Bronchus fibroblast of lung (primary cell): ENCODE data around the gene DIAPH3. TPM values are rescaled to one million over a fixed set of nuclear protein-coding genes. Genes with fewer than 3 reads are reported as not detected.

Experiments
- total RNA-seq: library from RNA; depleted of rRNA; stranded (reverse); fragments of >200 nt; gene quantifications from 2 replicates; pipeline ENCODE4 v1.2.3, GENCODE V29; 2015

Gene DIAPH3, protein sequence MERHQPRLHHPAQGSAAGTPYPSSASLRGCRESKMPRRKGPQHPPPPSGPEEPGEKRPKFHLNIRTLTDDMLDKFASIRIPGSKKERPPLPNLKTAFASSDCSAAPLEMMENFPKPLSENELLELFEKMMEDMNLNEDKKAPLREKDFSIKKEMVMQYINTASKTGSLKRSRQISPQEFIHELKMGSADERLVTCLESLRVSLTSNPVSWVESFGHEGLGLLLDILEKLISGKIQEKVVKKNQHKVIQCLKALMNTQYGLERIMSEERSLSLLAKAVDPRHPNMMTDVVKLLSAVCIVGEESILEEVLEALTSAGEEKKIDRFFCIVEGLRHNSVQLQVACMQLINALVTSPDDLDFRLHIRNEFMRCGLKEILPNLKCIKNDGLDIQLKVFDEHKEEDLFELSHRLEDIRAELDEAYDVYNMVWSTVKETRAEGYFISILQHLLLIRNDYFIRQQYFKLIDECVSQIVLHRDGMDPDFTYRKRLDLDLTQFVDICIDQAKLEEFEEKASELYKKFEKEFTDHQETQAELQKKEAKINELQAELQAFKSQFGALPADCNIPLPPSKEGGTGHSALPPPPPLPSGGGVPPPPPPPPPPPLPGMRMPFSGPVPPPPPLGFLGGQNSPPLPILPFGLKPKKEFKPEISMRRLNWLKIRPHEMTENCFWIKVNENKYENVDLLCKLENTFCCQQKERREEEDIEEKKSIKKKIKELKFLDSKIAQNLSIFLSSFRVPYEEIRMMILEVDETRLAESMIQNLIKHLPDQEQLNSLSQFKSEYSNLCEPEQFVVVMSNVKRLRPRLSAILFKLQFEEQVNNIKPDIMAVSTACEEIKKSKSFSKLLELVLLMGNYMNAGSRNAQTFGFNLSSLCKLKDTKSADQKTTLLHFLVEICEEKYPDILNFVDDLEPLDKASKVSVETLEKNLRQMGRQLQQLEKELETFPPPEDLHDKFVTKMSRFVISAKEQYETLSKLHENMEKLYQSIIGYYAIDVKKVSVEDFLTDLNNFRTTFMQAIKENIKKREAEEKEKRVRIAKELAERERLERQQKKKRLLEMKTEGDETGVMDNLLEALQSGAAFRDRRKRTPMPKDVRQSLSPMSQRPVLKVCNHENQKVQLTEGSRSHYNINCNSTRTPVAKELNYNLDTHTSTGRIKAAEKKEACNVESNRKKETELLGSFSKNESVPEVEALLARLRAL
- 15.8 and 19.5 TPM in 2 replicates for total RNA-seq

DNA sequence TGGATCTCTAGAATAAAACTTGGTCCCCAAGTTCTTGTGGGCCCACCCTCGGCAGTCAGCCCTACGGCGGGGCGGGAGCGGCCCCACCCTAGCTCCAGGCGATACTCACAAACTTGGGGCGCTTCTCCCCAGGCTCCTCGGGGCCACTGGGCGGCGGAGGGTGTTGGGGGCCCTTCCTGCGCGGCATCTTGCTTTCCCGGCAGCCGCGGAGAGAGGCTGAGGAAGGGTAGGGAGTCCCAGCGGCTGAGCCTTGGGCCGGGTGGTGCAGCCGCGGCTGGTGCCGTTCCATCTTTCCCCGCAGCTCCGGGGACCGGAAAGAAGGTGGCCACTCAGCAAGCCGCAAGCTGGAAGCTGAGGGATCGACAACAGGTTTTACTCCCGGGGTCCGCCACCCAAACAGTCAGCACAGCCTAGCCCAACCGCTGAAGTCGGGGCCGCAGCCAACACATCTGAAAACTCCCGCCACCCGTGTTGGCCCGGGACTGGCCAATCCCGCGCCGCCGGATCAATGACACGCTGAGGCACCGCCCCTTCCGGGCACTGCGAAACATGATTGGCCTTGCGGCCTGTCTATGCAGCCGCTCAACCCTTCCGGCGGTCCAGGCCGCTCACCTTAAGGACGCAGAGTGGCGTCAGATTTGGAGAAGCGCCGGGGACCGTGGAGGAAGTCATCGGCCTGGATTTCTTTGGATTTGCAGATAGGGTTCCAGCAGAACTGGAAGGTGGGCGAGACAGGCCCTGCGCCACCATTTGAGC, at the start of gene DIAPH3:
TSS of gene DIAPH3 (minus strand) at position 451 of the 756 bp plus-strand sequence. CDS start at position 289, 162 bp downstream.

Other genes with a start within 250 kb of the DIAPH3 start
- 8.8 and 11.8 TPM in 2 replicates for gene TDRD3, start 233.3 kb upstream of the DIAPH3 start, total RNA-seq